ENCODE data around the gene ZMIZ1.

Gene ZMIZ1

GRCh38 chr10:79352035-79352877, 283.5 kb downstream of the ZMIZ1 start:
- no peak for DNase-seq (ENCODE audit: low read depth, low spot score)
- no peak overlapping the region for H3K27ac ChIP-seq

GRCh38 chr10:79353000-79353406, 284.2 kb downstream of the ZMIZ1 start:
- DNase-seq (ENCODE audit: low read depth, low spot score), result no peak

GRCh38 chr10:79353726-79354125, 285.0 kb downstream of the ZMIZ1 start:
- H3K27ac ChIP-seq, result no peak overlapping the region
- DNase-seq (ENCODE audit: low read depth, low spot score), result no peak

More at GRCh38 chr10:79353000-79353406, 284.2 kb downstream of the ZMIZ1 start:
- H3K27ac ChIP-seq, result no peak overlapping the region

- no peak overlapping the region for H3K27ac ChIP-seq
- DNase-seq (ENCODE audit: low read depth, low spot score), result no peak
These were observed 285.4 kb downstream of the ZMIZ1 start for GRCh38 chr10:79354141-79354540.

GRCh38 chr10:79354615-79355014, 285.8 kb downstream of the ZMIZ1 start:
- no peak for DNase-seq (ENCODE audit: low read depth, low spot score)
- no peak overlapping the region for H3K27ac ChIP-seq

GRCh38 chr10:79355420-79356017, 286.8 kb downstream of the ZMIZ1 start:
- no peak for DNase-seq (ENCODE audit: low read depth, low spot score)
- no peak overlapping the region for H3K27ac ChIP-seq

DNA sequence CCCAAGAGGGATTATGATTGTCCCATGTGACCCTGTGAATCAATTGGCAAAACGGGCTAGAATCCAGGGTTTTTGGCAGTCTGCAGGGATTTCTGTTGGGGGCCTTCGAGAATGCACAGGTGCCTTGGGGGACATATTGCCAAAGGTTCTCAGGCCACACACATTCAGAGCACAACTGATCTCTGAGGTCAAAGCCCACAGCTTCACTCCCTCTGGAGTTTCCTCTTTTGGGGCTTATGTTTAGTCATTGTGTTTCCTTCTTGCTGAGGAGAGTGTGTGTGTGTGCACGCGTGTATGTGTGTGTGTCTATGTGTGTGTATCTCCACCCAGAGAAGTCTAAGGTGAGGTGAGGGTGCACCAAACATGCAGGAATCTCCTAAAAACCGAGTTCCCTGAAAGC, 287.3 kb downstream of the ZMIZ1 start:
- H3K27ac ChIP-seq, result no peak overlapping the region
- no peak for DNase-seq (ENCODE audit: low read depth, low spot score)

DNA sequence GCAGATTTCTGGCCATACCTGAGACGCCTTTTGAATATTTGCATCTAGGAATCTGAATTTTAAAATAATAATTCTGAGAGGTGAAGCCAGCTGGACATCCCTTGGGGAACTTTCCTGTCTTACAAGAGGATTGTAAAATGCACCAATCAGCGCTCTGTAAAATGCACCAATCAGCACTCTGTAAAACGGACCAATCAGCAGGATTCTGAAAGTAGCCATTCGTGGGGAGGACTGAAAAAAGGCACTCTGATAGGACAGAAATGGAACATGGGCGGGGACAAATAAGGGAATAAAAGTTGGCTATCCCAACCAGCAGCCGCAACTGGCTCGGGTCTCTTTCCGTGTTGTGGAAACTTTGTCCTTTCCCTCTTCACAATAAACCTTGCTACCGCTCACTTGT, 288.4 kb downstream of the ZMIZ1 start:
- no peak overlapping the region for H3K27ac ChIP-seq
- no peak for DNase-seq (ENCODE audit: low read depth, low spot score)

- no peak overlapping the region for H3K27ac ChIP-seq
- no peak for DNase-seq (ENCODE audit: low read depth, low spot score)
These were observed 290.0 kb downstream of the ZMIZ1 start for GRCh38 chr10:79358811-79359210.

GRCh38 chr10:79359816-79360498, 291.2 kb downstream of the ZMIZ1 start:
- DNase-seq (ENCODE audit: low read depth, low spot score), result no peak
- no peak overlapping the region for H3K27ac ChIP-seq

GRCh38 chr10:79360499-79361342, 292.0 kb downstream of the ZMIZ1 start:
- DNase-seq (ENCODE audit: low read depth, low spot score), result no peak
- no peak overlapping the region for H3K27ac ChIP-seq

GRCh38 chr10:79361726-79362397, 293.1 kb downstream of the ZMIZ1 start:
- H3K27ac ChIP-seq, result no peak overlapping the region
- DNase-seq (ENCODE audit: low read depth, low spot score), result no peak
